ENCODE data around the gene BLZF1.
"Not testable (repeated sequence)": the region's sequence is repeated elsewhere in the genome, so short reads cannot be mapped to it uniquely, and the experiment has no call there.

The BLZF1 gene

DNA sequence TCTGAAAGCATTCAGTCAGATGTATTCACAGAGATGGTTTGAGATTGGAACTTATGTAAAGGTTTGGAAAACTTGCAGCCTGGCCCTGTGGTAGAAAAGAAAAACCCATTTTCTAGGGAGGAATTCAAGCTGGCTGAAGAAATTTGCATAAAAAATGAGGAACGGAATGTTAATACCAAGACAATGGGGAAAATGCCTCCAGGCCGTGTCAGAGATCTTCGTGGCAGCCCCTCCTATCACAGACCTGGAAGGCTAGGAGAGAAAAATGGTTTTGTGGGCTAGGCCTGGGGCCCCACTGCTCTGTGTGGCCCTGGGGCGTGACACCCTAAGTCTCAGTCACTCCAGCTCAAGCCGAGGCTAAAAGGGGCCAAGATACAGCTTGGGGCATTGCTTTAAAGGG lies 27.1 kb upstream of the BLZF1 start:
- TF ChIP-seq, protein P1, sequence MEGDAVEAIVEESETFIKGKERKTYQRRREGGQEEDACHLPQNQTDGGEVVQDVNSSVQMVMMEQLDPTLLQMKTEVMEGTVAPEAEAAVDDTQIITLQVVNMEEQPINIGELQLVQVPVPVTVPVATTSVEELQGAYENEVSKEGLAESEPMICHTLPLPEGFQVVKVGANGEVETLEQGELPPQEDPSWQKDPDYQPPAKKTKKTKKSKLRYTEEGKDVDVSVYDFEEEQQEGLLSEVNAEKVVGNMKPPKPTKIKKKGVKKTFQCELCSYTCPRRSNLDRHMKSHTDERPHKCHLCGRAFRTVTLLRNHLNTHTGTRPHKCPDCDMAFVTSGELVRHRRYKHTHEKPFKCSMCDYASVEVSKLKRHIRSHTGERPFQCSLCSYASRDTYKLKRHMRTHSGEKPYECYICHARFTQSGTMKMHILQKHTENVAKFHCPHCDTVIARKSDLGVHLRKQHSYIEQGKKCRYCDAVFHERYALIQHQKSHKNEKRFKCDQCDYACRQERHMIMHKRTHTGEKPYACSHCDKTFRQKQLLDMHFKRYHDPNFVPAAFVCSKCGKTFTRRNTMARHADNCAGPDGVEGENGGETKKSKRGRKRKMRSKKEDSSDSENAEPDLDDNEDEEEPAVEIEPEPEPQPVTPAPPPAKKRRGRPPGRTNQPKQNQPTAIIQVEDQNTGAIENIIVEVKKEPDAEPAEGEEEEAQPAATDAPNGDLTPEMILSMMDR (IDR thresholded peaks at IDR 0.05): no peak
- no peak for TF ChIP-seq ZFX (IDR thresholded peaks at IDR 0.05; ENCODE audit: borderline replicate concordance)
- no peak overlapping the region for H3K27ac ChIP-seq

- not testable (repeated sequence) for H3K27ac ChIP-seq
Observed at GRCh38 chr1:169342096-169342495, 25.9 kb upstream of the BLZF1 start.

GRCh38 chr1:169345511-169345910 lies 22.5 kb upstream of the BLZF1 start:
- H3K27ac ChIP-seq: no peak overlapping the region
- no peak for TF ChIP-seq ZFX (IDR thresholded peaks at IDR 0.05; ENCODE audit: borderline replicate concordance)
- TF ChIP-seq, protein P1 (IDR thresholded peaks at IDR 0.05): no peak

DNA sequence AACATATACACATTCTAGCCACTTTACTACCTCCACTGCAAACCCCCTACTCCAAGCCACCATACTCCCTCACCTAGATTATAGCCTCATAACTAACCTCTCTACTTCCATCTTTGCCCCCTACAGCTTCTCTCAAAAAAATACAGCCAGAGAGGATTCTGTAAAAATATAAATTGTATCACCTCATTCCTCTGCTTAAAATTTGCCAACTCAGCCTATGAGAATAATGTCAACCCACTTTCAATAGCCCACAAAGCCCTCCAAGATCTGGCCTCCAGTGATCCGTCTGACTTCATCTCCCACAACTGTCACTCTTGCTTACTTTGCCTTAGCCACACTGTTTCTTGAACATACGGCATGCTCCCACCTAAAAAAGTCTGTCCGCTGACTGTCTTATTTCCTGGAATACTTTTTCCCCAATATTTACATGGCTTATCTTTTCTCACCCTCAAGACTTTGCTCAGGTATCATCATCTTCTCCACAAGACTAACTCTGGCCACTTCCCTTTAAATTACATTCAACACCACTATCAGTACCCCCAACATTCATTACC lies 21.9 kb upstream of the BLZF1 start:
- no peak for TF ChIP-seq ZFX (IDR thresholded peaks at IDR 0.05; ENCODE audit: borderline replicate concordance)
- TF ChIP-seq, protein P1 (IDR thresholded peaks at IDR 0.05): no peak
- no peak overlapping the region for H3K27ac ChIP-seq

DNA sequence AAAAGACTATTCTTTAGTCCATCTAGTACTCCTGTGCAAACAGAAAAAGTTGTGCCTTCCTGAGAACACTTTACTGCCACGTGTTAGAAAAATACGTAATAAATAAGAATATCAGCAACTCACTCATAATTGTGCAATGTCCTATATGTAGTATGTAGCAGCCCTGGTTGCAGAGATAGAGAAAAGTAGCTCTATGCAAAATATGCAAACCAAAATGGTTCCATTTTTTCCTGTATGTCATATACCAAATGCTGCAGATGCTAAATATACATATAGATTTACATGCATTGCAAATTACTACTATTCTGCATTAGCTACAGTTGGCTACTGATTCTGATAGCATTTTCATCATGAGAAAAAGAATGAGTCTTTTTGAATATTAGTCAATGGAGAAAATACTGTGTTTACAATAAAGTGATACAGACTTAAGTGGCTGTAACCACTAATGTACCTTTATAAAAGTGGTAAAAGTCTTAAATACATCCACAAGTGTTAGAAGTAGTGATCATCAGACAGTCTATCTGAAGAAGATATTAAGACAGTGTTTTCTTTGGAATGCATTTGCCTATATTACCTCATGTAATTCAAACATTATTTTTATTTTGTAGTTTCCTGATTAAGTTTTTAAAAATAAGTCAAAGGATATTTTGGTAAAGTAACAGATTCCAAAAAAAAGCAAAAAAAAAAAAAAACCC lies 20.2 kb upstream of the BLZF1 start:
- TF ChIP-seq, protein P1 (IDR thresholded peaks at IDR 0.05): no peak
- TF ChIP-seq ZFX (IDR thresholded peaks at IDR 0.05; ENCODE audit: borderline replicate concordance): no peak
- H3K27ac ChIP-seq: no peak overlapping the region

DNA sequence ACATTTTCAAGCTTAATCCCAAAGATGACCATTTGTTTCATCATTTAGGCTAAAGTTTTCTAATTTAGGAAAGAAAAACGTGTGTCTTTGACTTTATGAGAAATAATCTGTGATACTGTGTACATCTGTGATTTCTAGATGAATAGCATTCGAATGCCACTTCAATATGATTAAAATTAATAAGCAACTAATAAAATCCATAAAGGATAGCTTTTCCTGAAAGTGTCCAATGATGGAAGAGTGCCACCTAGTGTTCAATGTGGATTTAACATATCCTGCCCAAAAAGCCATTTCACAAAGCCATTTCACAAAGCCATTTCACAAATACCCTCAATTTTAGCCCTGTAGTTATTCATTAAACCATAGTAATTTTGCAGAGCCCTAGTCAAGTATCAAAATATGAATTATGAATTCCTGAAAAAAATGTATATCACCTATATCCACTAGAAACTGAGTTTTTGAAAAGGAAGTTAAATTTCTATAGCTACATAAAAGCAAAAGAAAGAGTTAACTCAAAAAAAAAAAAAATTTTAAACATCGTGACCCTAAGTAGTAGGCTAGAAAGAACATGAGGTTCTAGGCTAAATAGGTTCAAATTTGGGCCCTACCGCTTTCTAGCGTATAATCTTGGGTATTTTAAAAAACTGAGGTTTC lies 19.5 kb upstream of the BLZF1 start:
- H3K27ac ChIP-seq: no peak overlapping the region
- TF ChIP-seq, protein P1 (IDR thresholded peaks at IDR 0.05): peak; percentile 93
- no peak for TF ChIP-seq ZFX (IDR thresholded peaks at IDR 0.05; ENCODE audit: borderline replicate concordance)

GRCh38 chr1:169360415-169360814 lies 7.6 kb upstream of the BLZF1 start:
- no peak for TF ChIP-seq ZFX (IDR thresholded peaks at IDR 0.05; ENCODE audit: borderline replicate concordance)
- TF ChIP-seq, protein P1 (IDR thresholded peaks at IDR 0.05): no peak
- no peak overlapping the region for H3K27ac ChIP-seq

Data from 22Rv1 (cell line).